Measurements from ENCODE around the gene STK24. TPM values are rescaled to one million over a fixed set of nuclear protein-coding genes. Genes with fewer than 3 reads are reported as not detected.

The STK24 gene
- polyA plus RNA-seq, 2 donors = 104 to 122 TPM

DNA sequence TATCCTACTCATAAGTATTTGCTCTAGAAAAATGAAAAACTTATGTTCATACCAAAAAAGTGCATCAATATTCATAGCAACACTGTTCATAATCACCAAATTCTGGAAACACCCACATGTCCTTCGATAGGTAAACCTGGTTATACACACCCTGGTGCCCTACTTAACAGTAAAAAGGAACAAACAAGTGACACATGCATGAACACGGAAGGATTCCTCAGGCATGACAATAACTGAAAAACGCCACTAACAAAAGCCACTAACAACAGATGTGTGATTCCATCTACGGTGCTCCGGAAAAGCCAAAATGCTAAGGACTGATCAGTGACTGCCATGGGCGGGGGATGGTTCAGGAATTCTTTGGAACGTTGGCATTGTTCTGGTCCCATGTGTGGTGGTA, 65.5 kb downstream of the STK24 start:
- 79 to 80% methylated on average over 7 of the region's 7 CpGs for WGBS, 2 donors
- H3K36me3 ChIP-seq (ENCODE audit: control insufficient read depth in 2 of 2, insufficient read depth in 2 of 2, low read length in 1 of 2) = peaks cover 0 to 6% of the 10 kb centered on the region in 2 donors
- no peaks in the 10 kb centered on the region for H3K27me3 ChIP-seq (ENCODE audit: control insufficient read depth in 1 of 2, insufficient read depth in 2 of 2, low read length in 2 of 2)
- peaks cover 2 to 19% of the 10 kb centered on the region in 2 donors for H3K4me1 ChIP-seq (ENCODE audit: control insufficient read depth in 2 of 2, insufficient read depth in 2 of 2, low read length in 1 of 2)
- no peak overlapping the region for H3K27ac ChIP-seq (ENCODE audit: low read depth in 2 of 2, low read length in 1 of 2)
- no peaks in the 10 kb centered on the region for H3K9me3 ChIP-seq (ENCODE audit: control insufficient read depth in 2 of 2, insufficient read depth in 1 of 2, low read depth in 1 of 2, low read length in 1 of 2)
- H3K4me3 ChIP-seq (ENCODE audit: low read depth in 1 of 2, low read length in 2 of 2) = no peak overlapping the region

DNA sequence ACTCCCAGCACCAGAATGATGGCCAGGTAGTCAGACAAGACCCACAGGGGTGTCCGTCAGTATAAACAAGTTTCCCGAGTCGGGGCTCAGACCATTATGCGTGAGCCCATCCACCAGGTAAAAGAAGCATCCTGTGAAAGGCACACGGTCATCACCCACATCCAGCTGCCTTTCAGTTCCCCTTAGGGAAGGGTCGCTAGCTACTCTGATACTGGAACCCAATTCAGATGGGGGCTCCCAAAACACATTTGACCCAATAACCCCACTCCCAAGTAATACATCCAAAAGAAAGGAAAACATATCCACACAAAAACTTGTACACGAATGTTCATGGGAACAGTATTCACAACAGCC, 66.8 kb downstream of the STK24 start:
- H3K4me1 ChIP-seq (ENCODE audit: control insufficient read depth in 2 of 2, insufficient read depth in 2 of 2, low read length in 1 of 2) = peaks cover 2 to 22% of the 10 kb centered on the region in 2 donors

DNA sequence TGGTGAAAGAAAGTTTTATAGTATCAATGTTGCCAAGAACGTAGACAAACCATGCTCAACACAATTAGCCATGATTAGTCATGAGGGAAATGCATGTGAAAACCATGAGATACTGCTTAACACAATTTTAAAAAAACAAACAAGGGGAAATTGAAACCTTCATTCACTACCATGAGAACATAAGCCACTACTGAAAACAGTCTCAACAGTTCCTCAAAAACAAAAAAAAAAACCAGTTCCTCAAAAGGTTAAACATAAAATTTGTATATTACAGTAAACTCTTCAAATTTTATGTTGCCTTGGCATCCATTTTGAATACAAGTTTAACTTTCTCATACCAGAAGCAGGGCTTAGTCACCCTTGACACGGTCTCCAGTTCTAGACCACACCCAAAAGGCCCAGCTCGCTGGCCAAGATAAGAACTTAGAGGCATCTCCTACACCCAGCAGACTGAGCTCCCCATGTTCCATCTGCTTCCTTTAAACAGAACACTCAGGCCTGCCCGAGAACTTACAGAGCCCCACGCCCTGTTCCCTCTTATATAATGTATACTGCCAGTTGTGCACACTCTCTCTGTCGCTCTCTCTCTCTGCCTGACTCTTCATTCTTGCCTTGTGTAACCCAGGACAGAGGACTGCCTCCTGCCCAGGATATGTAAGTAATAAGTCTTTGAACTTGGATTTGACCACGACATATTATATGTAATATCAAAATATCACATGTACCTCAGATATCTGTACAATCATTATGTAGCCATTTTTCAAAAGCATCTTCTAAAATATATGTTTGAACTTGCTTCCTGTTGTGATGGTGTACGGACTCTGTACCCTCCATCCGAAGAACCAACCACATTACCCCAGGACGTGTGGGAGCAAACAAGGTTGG, 67.4 kb downstream of the STK24 start:
- Histone ChIP-seq H3K4me1 (ENCODE audit: control insufficient read depth in 2 of 2, insufficient read depth in 2 of 2, low read length in 1 of 2) (peaks cover 5 to 26% of the 10 kb centered on the region in 2 donors), H3K27me3 (ENCODE audit: control insufficient read depth in 1 of 2, insufficient read depth in 2 of 2, low read length in 2 of 2) (no peaks in the 10 kb centered on the region), H3K4me3 (ENCODE audit: low read depth in 1 of 2, low read length in 2 of 2) (no peak overlapping the region), H3K27ac (ENCODE audit: low read depth in 2 of 2, low read length in 1 of 2) (peak overlapping the region; percentile 57 to 75), H3K36me3 (ENCODE audit: control insufficient read depth in 2 of 2, insufficient read depth in 2 of 2, low read length in 1 of 2) (peaks cover 2 to 9% of the 10 kb centered on the region in 2 donors), H3K9me3 (ENCODE audit: control insufficient read depth in 2 of 2, insufficient read depth in 1 of 2, low read depth in 1 of 2, low read length in 1 of 2) (no peaks in the 10 kb centered on the region)
- WGBS, 2 donors = 48 to 52% methylated on average over 10 of the region's 10 CpGs

More for the DNA sequence above, 66.8 kb downstream of the STK24 start:
- H3K36me3 ChIP-seq (ENCODE audit: control insufficient read depth in 2 of 2, insufficient read depth in 2 of 2, low read length in 1 of 2) = peaks cover 0 to 6% of the 10 kb centered on the region in 2 donors
- H3K4me3 ChIP-seq (ENCODE audit: low read depth in 1 of 2, low read length in 2 of 2) = no peak overlapping the region
- H3K27me3 ChIP-seq (ENCODE audit: control insufficient read depth in 1 of 2, insufficient read depth in 2 of 2, low read length in 2 of 2) = no peaks in the 10 kb centered on the region
- H3K27ac ChIP-seq (ENCODE audit: low read depth in 2 of 2, low read length in 1 of 2) = peak overlapping the region; percentile 57 to 75
- no peaks in the 10 kb centered on the region for H3K9me3 ChIP-seq (ENCODE audit: control insufficient read depth in 2 of 2, insufficient read depth in 1 of 2, low read depth in 1 of 2, low read length in 1 of 2)
- WGBS, 2 donors = 95 to 96% methylated on average over 7 of the region's 7 CpGs

DNA sequence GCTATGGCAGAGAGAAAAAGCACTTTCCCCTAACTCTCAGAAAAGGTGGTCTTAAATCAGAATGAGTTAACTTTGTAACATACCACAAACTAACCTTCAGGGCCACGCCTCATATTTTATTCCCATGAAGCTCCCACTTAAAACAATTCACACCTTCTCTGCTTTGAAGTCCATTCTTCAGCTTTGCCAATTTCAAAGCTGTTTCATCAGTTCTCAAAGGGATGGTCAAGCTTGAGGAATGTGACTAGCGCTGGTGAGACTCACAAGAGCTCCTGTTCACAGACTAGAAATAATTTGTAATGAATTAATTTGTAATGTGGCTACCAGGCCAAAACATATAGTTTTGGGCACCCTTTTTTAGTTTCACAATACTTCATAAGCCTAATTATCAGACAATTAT, 68.2 kb downstream of the STK24 start:
- no peaks in the 10 kb centered on the region for H3K9me3 ChIP-seq (ENCODE audit: control insufficient read depth in 2 of 2, insufficient read depth in 1 of 2, low read depth in 1 of 2, low read length in 1 of 2)
- no peaks in the 10 kb centered on the region for H3K27me3 ChIP-seq (ENCODE audit: control insufficient read depth in 1 of 2, insufficient read depth in 2 of 2, low read length in 2 of 2)
- H3K27ac ChIP-seq (ENCODE audit: low read depth in 2 of 2, low read length in 1 of 2) = peak overlapping the region; percentile 49 to 55
- H3K4me1 ChIP-seq (ENCODE audit: control insufficient read depth in 2 of 2, insufficient read depth in 2 of 2, low read length in 1 of 2) = peaks cover 11 to 28% of the 10 kb centered on the region in 2 donors
- peaks cover 4 to 10% of the 10 kb centered on the region in 2 donors for H3K36me3 ChIP-seq (ENCODE audit: control insufficient read depth in 2 of 2, insufficient read depth in 2 of 2, low read length in 1 of 2)
- 80 to 91% methylated on average over 2 of the region's 2 CpGs for WGBS, 2 donors
- no peak overlapping the region for H3K4me3 ChIP-seq (ENCODE audit: low read depth in 1 of 2, low read length in 2 of 2)

DNA sequence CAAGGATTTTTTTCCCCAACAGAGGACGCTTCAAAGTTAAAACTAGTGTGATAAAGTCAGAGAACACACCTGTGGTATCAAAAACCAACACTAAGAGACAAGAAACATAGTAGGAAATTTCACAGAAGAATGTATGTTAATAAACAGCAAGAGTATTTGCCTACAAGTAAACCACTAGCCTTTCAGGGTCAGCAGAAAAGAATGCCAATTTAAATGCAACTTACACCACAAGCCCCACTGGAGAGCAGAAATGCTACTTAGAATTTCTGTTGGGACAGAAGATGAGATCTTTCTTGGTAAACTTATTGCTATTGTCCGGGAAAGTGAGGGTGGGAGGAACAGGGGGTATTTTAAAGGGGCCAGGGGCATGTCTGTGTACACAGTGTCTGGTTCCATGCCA, 68.6 kb downstream of the STK24 start:
- Histone ChIP-seq H3K4me1 (ENCODE audit: control insufficient read depth in 2 of 2, insufficient read depth in 2 of 2, low read length in 1 of 2) (peaks cover 12 to 27% of the 10 kb centered on the region in 2 donors), H3K27ac (ENCODE audit: low read depth in 2 of 2, low read length in 1 of 2) (peak overlapping the region; percentile 49 to 55), H3K27me3 (ENCODE audit: control insufficient read depth in 1 of 2, insufficient read depth in 2 of 2, low read length in 2 of 2) (no peaks in the 10 kb centered on the region), H3K36me3 (ENCODE audit: control insufficient read depth in 2 of 2, insufficient read depth in 2 of 2, low read length in 1 of 2) (peaks cover 4 to 10% of the 10 kb centered on the region in 2 donors), H3K4me3 (ENCODE audit: low read depth in 1 of 2, low read length in 2 of 2) (no peak overlapping the region), H3K9me3 (ENCODE audit: control insufficient read depth in 2 of 2, insufficient read depth in 1 of 2, low read depth in 1 of 2, low read length in 1 of 2) (no peaks in the 10 kb centered on the region)
- 82 to 85% methylated on average over 2 of the region's 2 CpGs for WGBS, 2 donors

DNA sequence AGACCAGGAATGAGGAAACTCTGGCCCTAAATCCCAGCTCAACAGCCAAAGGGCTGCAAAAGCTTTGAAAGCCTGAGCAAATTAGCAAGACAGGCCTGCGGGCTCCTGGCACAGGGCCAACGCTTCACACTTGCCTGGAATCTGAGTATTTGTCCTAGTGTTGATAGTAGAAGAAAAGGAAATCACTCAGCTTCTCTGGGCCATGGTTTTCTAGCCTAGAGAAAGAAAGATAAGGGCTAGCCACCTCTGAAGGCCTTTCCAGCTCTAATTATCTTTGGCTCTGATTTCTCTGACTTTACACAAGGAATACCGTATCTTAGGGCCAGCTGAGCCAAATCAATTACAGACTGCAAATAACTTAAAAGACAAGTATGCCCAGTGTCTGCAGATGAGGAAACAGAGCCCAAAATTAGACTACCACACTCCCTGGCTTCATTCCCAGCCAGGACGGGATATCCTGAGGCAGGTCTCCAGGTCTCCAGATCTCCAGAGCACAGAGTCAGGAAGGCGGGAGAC, 69.6 kb downstream of the STK24 start:
- peak overlapping the region; percentile 13 to 27 for H3K27ac ChIP-seq (ENCODE audit: low read depth in 2 of 2, low read length in 1 of 2)
- peaks cover 12 to 22% of the 10 kb centered on the region in 2 donors for H3K4me1 ChIP-seq (ENCODE audit: control insufficient read depth in 2 of 2, insufficient read depth in 2 of 2, low read length in 1 of 2)
- H3K27me3 ChIP-seq (ENCODE audit: control insufficient read depth in 1 of 2, insufficient read depth in 2 of 2, low read length in 2 of 2) = no peaks in the 10 kb centered on the region
- 29 to 30% methylated on average over 5 of the region's 5 CpGs for WGBS, 2 donors
- no peak overlapping the region for H3K4me3 ChIP-seq (ENCODE audit: low read depth in 1 of 2, low read length in 2 of 2)
- H3K36me3 ChIP-seq (ENCODE audit: control insufficient read depth in 2 of 2, insufficient read depth in 2 of 2, low read length in 1 of 2) = peaks cover 6 to 8% of the 10 kb centered on the region in 2 donors
- no peaks in the 10 kb centered on the region for H3K9me3 ChIP-seq (ENCODE audit: control insufficient read depth in 2 of 2, insufficient read depth in 1 of 2, low read depth in 1 of 2, low read length in 1 of 2)

DNA sequence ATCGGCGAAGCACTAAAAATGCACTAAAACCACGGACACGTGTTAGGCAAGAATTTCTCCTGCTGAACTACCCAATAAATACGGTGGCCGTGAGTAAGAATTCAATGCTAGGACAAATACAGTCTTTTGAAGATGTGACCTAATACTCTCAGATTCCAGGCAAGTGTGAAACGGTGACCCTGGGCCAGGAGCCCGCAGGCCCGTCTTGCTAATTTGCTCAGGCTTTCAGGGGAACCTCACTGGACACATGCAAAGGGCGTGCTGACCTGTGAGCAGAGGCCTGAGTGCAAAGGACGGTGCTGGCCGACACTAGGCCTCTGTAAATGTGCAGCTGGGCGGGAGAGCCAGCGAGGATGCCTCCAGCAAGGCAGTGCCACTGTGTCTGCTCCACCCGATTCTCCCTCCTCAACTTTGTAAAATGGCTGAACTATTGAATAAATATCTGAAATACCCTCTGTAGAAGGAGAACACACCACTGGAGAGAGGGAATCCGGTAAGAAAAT, 70.1 kb downstream of the STK24 start:
- Histone ChIP-seq H3K4me3 (ENCODE audit: low read depth in 1 of 2, low read length in 2 of 2) (no peak overlapping the region), H3K27ac (ENCODE audit: low read depth in 2 of 2, low read length in 1 of 2) (peak overlapping the region; percentile 13 to 64), H3K27me3 (ENCODE audit: control insufficient read depth in 1 of 2, insufficient read depth in 2 of 2, low read length in 2 of 2) (no peaks in the 10 kb centered on the region), H3K9me3 (ENCODE audit: control insufficient read depth in 2 of 2, insufficient read depth in 1 of 2, low read depth in 1 of 2, low read length in 1 of 2) (no peaks in the 10 kb centered on the region), H3K4me1 (ENCODE audit: control insufficient read depth in 2 of 2, insufficient read depth in 2 of 2, low read length in 1 of 2) (peaks cover 15 to 25% of the 10 kb centered on the region in 2 donors), H3K36me3 (ENCODE audit: control insufficient read depth in 2 of 2, insufficient read depth in 2 of 2, low read length in 1 of 2) (peaks cover 7 to 8% of the 10 kb centered on the region in 2 donors)
- 80 to 81% methylated on average over 16 of the region's 16 CpGs for WGBS, 2 donors

DNA sequence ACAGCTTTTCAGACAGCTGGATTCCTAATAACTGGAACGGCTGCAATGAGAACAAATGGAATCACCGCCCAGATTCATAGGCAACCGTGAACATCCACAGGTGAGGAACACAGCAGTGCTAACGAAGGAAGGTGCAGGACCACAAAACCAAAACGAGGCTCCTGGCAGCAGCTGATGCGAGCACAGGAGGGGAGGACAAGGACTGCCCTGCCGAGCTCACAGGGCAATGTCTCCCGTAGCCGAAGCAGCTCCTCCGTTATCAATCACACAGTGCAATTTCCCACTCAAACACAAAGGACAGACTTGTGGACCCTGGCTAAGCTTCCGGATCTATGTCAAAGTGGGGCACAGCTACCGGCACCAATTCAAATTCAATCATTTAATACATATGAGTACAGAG, 70.6 kb downstream of the STK24 start:
- Histone ChIP-seq H3K27ac (ENCODE audit: low read depth in 2 of 2, low read length in 1 of 2) (peak overlapping the region in 1 of 2 donors; percentile 64), H3K4me3 (ENCODE audit: low read depth in 1 of 2, low read length in 2 of 2) (no peak overlapping the region), H3K27me3 (ENCODE audit: control insufficient read depth in 1 of 2, insufficient read depth in 2 of 2, low read length in 2 of 2) (no peaks in the 10 kb centered on the region), H3K4me1 (ENCODE audit: control insufficient read depth in 2 of 2, insufficient read depth in 2 of 2, low read length in 1 of 2) (peaks cover 17 to 25% of the 10 kb centered on the region in 2 donors), H3K36me3 (ENCODE audit: control insufficient read depth in 2 of 2, insufficient read depth in 2 of 2, low read length in 1 of 2) (peaks cover 7 to 8% of the 10 kb centered on the region in 2 donors), H3K9me3 (ENCODE audit: control insufficient read depth in 2 of 2, insufficient read depth in 1 of 2, low read depth in 1 of 2, low read length in 1 of 2) (no peaks in the 10 kb centered on the region)
- 75 to 81% methylated on average over 12 of the region's 12 CpGs for WGBS, 2 donors

DNA sequence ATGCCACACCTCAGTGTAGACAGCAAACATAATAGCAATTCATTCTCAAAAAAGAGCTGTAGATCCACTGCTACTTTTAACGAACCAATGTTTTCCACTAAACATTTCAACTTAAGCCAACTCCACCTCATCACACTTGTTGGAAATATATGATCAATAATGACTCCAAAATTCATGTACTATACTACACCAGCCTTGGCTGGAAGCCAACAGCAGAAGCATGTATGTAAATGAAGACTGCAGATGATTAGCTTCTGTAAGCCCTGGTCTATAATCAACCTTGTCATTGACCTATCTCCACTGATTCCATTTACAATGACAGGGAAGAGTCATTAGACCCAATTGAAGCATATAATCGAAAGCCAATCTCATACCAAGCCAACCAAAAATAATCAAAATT, 71.7 kb downstream of the STK24 start:
- Histone ChIP-seq H3K4me1 (ENCODE audit: control insufficient read depth in 2 of 2, insufficient read depth in 2 of 2, low read length in 1 of 2) (peaks cover 17 to 25% of the 10 kb centered on the region in 2 donors), H3K4me3 (ENCODE audit: low read depth in 1 of 2, low read length in 2 of 2) (no peak overlapping the region), H3K36me3 (ENCODE audit: control insufficient read depth in 2 of 2, insufficient read depth in 2 of 2, low read length in 1 of 2) (peaks cover 7 to 8% of the 10 kb centered on the region in 2 donors), H3K27me3 (ENCODE audit: control insufficient read depth in 1 of 2, insufficient read depth in 2 of 2, low read length in 2 of 2) (no peaks in the 10 kb centered on the region), H3K27ac (ENCODE audit: low read depth in 2 of 2, low read length in 1 of 2) (no peak overlapping the region), H3K9me3 (ENCODE audit: control insufficient read depth in 2 of 2, insufficient read depth in 1 of 2, low read depth in 1 of 2, low read length in 1 of 2) (no peaks in the 10 kb centered on the region)
- WGBS, 2 donors = 86 to 87% methylated on average over 2 of the region's 2 CpGs
